ENCODE results near the gene PAX8.

DNA sequence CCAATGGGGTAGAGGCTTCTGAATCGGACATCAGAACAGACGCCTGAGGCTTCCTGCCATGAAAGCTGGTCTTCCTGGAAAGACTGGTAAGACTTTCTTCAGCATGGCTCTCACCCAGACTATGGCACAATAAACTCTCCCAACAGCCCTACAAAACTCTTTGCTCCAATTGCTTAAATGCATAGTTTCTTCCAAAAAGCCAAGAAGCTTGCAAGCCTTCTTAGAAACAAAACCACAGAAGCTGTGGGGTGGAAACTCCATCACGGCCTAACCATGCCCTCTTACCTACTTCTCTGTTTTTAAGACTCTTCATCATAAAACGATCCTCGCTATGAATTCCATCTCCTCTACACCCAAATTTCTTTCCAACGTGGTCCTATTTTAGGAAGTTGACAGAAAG is 48.2 kb downstream of the PAX8 start:
- TF ChIP-seq ARNTL (CRISPR knock-in tag; IDR thresholded peaks at IDR 0.05; ENCODE audit: borderline replicate concordance, low read depth) (no peak), TOX (CRISPR knock-in tag; IDR thresholded peaks at IDR 0.05; ENCODE audit: borderline replicate concordance) (no peak), ZNF8 (CRISPR knock-in tag; IDR thresholded peaks at IDR 0.05) (no peak), OSR1 (CRISPR knock-in tag; IDR thresholded peaks at IDR 0.05) (no peak), ZNF70 (CRISPR knock-in tag; IDR thresholded peaks at IDR 0.05) (no peak), TCF4 (CRISPR knock-in tag; IDR thresholded peaks at IDR 0.05; ENCODE audit: borderline replicate concordance) (no peak), CSDC2 (CRISPR knock-in tag; IDR thresholded peaks at IDR 0.05) (no peak), ISL1 (CRISPR knock-in tag; IDR thresholded peaks at IDR 0.05) (no peak), ZFP3 (CRISPR knock-in tag; IDR thresholded peaks at IDR 0.05) (no peak), RARB (CRISPR knock-in tag; IDR thresholded peaks at IDR 0.05) (no peak)
- TF ChIP-seq, protein P1, sequence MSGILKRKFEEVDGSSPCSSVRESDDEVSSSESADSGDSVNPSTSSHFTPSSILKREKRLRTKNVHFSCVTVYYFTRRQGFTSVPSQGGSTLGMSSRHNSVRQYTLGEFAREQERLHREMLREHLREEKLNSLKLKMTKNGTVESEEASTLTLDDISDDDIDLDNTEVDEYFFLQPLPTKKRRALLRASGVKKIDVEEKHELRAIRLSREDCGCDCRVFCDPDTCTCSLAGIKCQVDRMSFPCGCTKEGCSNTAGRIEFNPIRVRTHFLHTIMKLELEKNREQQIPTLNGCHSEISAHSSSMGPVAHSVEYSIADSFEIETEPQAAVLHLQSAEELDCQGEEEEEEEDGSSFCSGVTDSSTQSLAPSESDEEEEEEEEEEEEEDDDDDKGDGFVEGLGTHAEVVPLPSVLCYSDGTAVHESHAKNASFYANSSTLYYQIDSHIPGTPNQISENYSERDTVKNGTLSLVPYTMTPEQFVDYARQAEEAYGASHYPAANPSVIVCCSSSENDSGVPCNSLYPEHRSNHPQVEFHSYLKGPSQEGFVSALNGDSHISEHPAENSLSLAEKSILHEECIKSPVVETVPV (CRISPR knock-in tag; IDR thresholded peaks at IDR 0.05), result no peak
- TF ChIP-seq, protein P2, sequence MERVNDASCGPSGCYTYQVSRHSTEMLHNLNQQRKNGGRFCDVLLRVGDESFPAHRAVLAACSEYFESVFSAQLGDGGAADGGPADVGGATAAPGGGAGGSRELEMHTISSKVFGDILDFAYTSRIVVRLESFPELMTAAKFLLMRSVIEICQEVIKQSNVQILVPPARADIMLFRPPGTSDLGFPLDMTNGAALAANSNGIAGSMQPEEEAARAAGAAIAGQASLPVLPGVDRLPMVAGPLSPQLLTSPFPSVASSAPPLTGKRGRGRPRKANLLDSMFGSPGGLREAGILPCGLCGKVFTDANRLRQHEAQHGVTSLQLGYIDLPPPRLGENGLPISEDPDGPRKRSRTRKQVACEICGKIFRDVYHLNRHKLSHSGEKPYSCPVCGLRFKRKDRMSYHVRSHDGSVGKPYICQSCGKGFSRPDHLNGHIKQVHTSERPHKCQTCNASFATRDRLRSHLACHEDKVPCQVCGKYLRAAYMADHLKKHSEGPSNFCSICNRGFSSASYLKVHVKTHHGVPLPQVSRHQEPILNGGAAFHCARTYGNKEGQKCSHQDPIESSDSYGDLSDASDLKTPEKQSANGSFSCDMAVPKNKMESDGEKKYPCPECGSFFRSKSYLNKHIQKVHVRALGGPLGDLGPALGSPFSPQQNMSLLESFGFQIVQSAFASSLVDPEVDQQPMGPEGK (CRISPR knock-in tag; IDR thresholded peaks at IDR 0.05; ENCODE audit: borderline replicate concordance), result no peak
